IMR-90 (cell line): ENCODE results near the gene BHLHE23. TPM values are rescaled to one million over a fixed set of nuclear protein-coding genes. Genes with fewer than 3 reads are reported as not detected.

Experiments used
- ATAC-seq: fragments of 200-7000 bp; cut with Tn5 transposase; 2 replicates; pipeline ENCODE4 v1.9.1; 2020; ENCODE audit warnings: low read depth, mild to moderate bottlenecking, moderate library complexity
- BruUV-seq: library from RNA; stranded (reverse); fragments of 400-500 nt; replicated peaks from 2 replicates; lab custom pipeline; 2021; lab: Mats Ljungman, UMichigan
- CTCF ChIA-PET: fragments of 300-600 bp; formaldehyde crosslinking; extraction: SDS; loops from one replicate; lab custom pipeline; 2021; ENCODE audit warnings: antibody characterized with exemption; lab: Yijun Ruan, JAX
- POLR2A ChIA-PET: fragments of 300-600 bp; sonication (Branson Sonifier 250); formaldehyde crosslinking; loops from one replicate; lab custom pipeline; 2022; ENCODE audit warnings: antibody characterized with exemption; ENCODE audit not compliant: unreplicated experiment; lab: Charles Lee
- DNase-seq: peaks from one replicate; pipeline ENCODE4 v3.0.0; 2013
- H2AFZ ChIP-seq: replicated peaks from 2 replicates; pipeline ENCODE3; 2013; ENCODE audit warnings: low read length, mild to moderate bottlenecking; ENCODE audit not compliant: poor library complexity
- H2AK5ac ChIP-seq: 2 replicates; pipeline ENCODE4 v1.6.1; 2013; ENCODE audit warnings: low read depth, low read length, inconsistent platforms
- H2AK9ac ChIP-seq: replicated peaks from 2 replicates; pipeline ENCODE3; 2013; ENCODE audit warnings: mild to moderate bottlenecking, low read depth, low read length, moderate library complexity; ENCODE audit not compliant: poor library complexity
- H2BK120ac ChIP-seq: 2 replicates; pipeline ENCODE4 v1.6.1; 2013; ENCODE audit warnings: low read depth, low read length, inconsistent platforms
- H2BK15ac ChIP-seq: 3 replicates; pipeline ENCODE4 v1.6.1; 2013; ENCODE audit warnings: low read depth, low read length, inconsistent platforms
- H2BK20ac ChIP-seq: 2 replicates; pipeline ENCODE4 v1.6.1; 2013; ENCODE audit warnings: low read depth, mild to moderate bottlenecking, inconsistent platforms, low read length, moderate library complexity
- H2BK5ac ChIP-seq: 2 replicates; pipeline ENCODE4 v1.6.1; 2013; ENCODE audit warnings: mild to moderate bottlenecking, low read depth, low read length, inconsistent platforms; ENCODE audit not compliant: poor library complexity, severe bottlenecking
- H3K14ac ChIP-seq: replicated peaks from 2 replicates; pipeline ENCODE4 v1.6.1; 2013; ENCODE audit warnings: low read depth, low read length, inconsistent platforms
- H3K18ac ChIP-seq: 2 replicates; pipeline ENCODE4 v1.6.1; 2013; ENCODE audit warnings: low read depth, low read length, control low read depth
- H3K23ac ChIP-seq: 2 replicates; pipeline ENCODE4 v1.6.1; 2013; ENCODE audit warnings: low read depth, low read length, inconsistent platforms
- H3K27ac ChIP-seq: 2 replicates; pipeline ENCODE4 v1.5.1; 2013; ENCODE audit warnings: mild to moderate bottlenecking, control low read depth, low read length; ENCODE audit not compliant: insufficient read depth
- H3K27me3 ChIP-seq: 2 replicates; pipeline ENCODE4 v1.6.1; 2013; ENCODE audit warnings: low read length; ENCODE audit not compliant: control insufficient read depth, insufficient read depth
- H3K36me3 ChIP-seq: 2 replicates; pipeline ENCODE4 v1.6.1; 2013; ENCODE audit warnings: low read length, mixed read lengths; ENCODE audit not compliant: control insufficient read depth, insufficient read depth
- H3K4ac ChIP-seq: 2 replicates; pipeline ENCODE4 v1.6.1; 2013; ENCODE audit warnings: low read depth, low read length, inconsistent platforms
- H3K4me1 ChIP-seq: 2 replicates; pipeline ENCODE4 v1.6.1; 2013; ENCODE audit warnings: low read length, mixed read lengths; ENCODE audit not compliant: control insufficient read depth, insufficient read depth
- H3K4me2 ChIP-seq: 2 replicates; pipeline ENCODE4 v1.6.1; 2013; ENCODE audit warnings: low read depth, mild to moderate bottlenecking, control low read depth, low read length, moderate library complexity
- H3K4me3 ChIP-seq: 2 replicates; pipeline ENCODE4 v1.5.1; 2013; ENCODE audit warnings: low read depth, mild to moderate bottlenecking, control low read depth, low read length, moderate library complexity; ENCODE audit not compliant: insufficient read depth
- H3K56ac ChIP-seq: 2 replicates; pipeline ENCODE4 v1.6.1; 2013; ENCODE audit warnings: low read length, inconsistent platforms; ENCODE audit not compliant: insufficient read depth; ENCODE audit errors: extremely low read depth
- H3K79me1 ChIP-seq, 2 experiments: 2 replicates each; pipeline ENCODE4 v1.6.1; 2013; ENCODE audit warnings: low read length in 2 of 2, inconsistent platforms in 1 of 2, low read depth in 1 of 2
- H3K9ac ChIP-seq: 2 replicates; pipeline ENCODE4 v1.6.1; 2013; ENCODE audit warnings: low read depth, low read length, control low read depth
- H3K9me1 ChIP-seq: 2 replicates; pipeline ENCODE4 v1.6.1; 2013; ENCODE audit warnings: low read length, inconsistent platforms; ENCODE audit not compliant: insufficient read depth
- H3K9me3 ChIP-seq: 2 replicates; pipeline ENCODE4 v1.6.1; 2013; ENCODE audit warnings: low read length; ENCODE audit not compliant: control insufficient read depth, insufficient read depth
- H4K20me1 ChIP-seq: 2 replicates; pipeline ENCODE4 v1.6.1; 2013; ENCODE audit warnings: low read length, inconsistent platforms; ENCODE audit not compliant: insufficient read depth
- H4K5ac ChIP-seq: 2 replicates; pipeline ENCODE4 v1.6.1; 2013; ENCODE audit warnings: mild to moderate bottlenecking, low read depth, low read length, control low read depth
- H4K8ac ChIP-seq, 2 experiments: 2 replicates each; pipeline ENCODE4 v1.6.1; 2013; ENCODE audit warnings: low read depth in 2 of 2, low read length in 2 of 2, control low read depth in 1 of 2, inconsistent platforms in 1 of 2
- H4K91ac ChIP-seq: 2 replicates; pipeline ENCODE4 v1.6.1; 2013; ENCODE audit warnings: low read depth, low read length, inconsistent platforms; ENCODE audit not compliant: insufficient read depth
- FOS ChIP-seq: fragments of 150-350 bp; IDR thresholded peaks from 2 replicates; pipeline ENCODE4 v1.6.1; 2016; ENCODE audit warnings: low read depth, low read length
- MAFK ChIP-seq: IDR thresholded peaks from 2 replicates; pipeline ENCODE4 v1.6.1; 2012; ENCODE audit warnings: low read depth, low read length, improper control_type of control experiment
- NFE2L2 ChIP-seq: fragments of 150-350 bp; IDR thresholded peaks from 2 replicates; pipeline ENCODE4 v1.6.1; 2016; ENCODE audit warnings: low read depth, mild to moderate bottlenecking, low read length
- POLR2A ChIP-seq: IDR thresholded peaks from 2 replicates; pipeline ENCODE4 v1.6.1; 2012; ENCODE audit warnings: mild to moderate bottlenecking, low read depth, low read length
- RFX5 ChIP-seq: IDR thresholded peaks from 2 replicates; pipeline ENCODE4 v1.8.0; 2012; ENCODE audit warnings: low read depth, mild to moderate bottlenecking, low read length, moderate library complexity
- SMC3 ChIP-seq: fragments of 150-350 bp; IDR thresholded peaks from 2 replicates; pipeline ENCODE4 v1.6.1; 2016; ENCODE audit warnings: low read depth, mild to moderate bottlenecking, antibody characterized with exemption, low read length, moderate library complexity
- USF2 ChIP-seq: fragments of 150-350 bp; IDR thresholded peaks from 2 replicates; pipeline ENCODE4 v1.6.1; 2017; ENCODE audit warnings: mild to moderate bottlenecking, antibody characterized with exemption, low read length, low read depth
- WGBS, 2 experiments: methylation state at CpG; one replicate each; pipeline versions ENCODE4 v1.1.5 to v1.1.7; 2013; ENCODE audit warnings: missing lambda C conversion rate in 2 of 2; ENCODE audit not compliant: insufficient read length in 1 of 2; ENCODE audit errors: extremely low coverage in 2 of 2; 5-methylcytosine and 5-hydroxymethylcytosine counted together
- dilution Hi-C: fragments of 300-500 bp; cut with HindIII; formaldehyde crosslinking; loops from one replicate; pipeline ENCODE4 v1.14.3; 2018; ENCODE audit warnings: low sequenced_read_pairs; ENCODE audit not compliant: unreplicated experiment
- in situ Hi-C: fragments of 300-500 bp; cut with MboI; formaldehyde crosslinking; loops from 3 replicates; pipeline ENCODE4 v1.14.3; 2019; ENCODE audit warnings: low sequenced_read_pairs, inconsistent platforms, mixed read lengths
- intact Hi-C: fragments of 100-400 bp; cut with micrococcal nuclease; formaldehyde crosslinking; loops from 2 replicates; pipeline ENCODE4 v1.10.0; 2022
- polyA plus RNA-seq, 3 experiments: library from polyadenylated mRNA; depleted of rRNA; stranded (reverse); fragments of >200 nt; gene quantifications; 2 replicates each; pipeline ENCODE4 v1.2.3, GENCODE V29; 2012; ENCODE audit warnings: low replicate concordance in 1 of 3
- total RNA-seq: library from RNA; depleted of rRNA; stranded (reverse); fragments of >200 nt; gene quantifications from 2 replicates; pipeline ENCODE4 v1.2.3, GENCODE V29; 2012

The BHLHE23 gene
- total and polyA plus RNA-seq, 2 of the 4 experiments (the other 2 are of a cell fraction), result not detected

GRCh38 chr20:62972845-62973745, 33.7 kb downstream of the BHLHE23 start:
- H3K4me2 ChIP-seq, result peak overlapping the region; percentile 78; the same call in 1 of the 2 replicates

More at GRCh38 chr20:62972845-62973745, 33.7 kb downstream of the BHLHE23 start:
- H2BK120ac ChIP-seq, result no peak overlapping the region
- no peak overlapping the region for H3K9ac ChIP-seq
- no peak for DNase-seq
- H3K27me3 ChIP-seq, result peaks cover 69% of the 10 kb centered on the region
- H2BK15ac ChIP-seq, result no peak overlapping the region
- dilution Hi-C loops (no loop called here), in situ Hi-C loops (no loop called here), intact Hi-C loops (loop anchor here (1.0 kb wide), 2 partner anchors 36 to 73 kb away; no protein-coding TSS in a partner anchor)
- H3K27ac ChIP-seq, result no peak overlapping the region
- H2BK20ac ChIP-seq, result no peak overlapping the region
- no peaks in the 10 kb centered on the region for H3K4me1 ChIP-seq
- no peak overlapping the region for H3K56ac ChIP-seq
- no peak overlapping the region for H4K8ac ChIP-seq
- H2BK5ac ChIP-seq, result no peak overlapping the region
- ChIA-PET POLR2A (no interaction called here), CTCF (interaction anchor here (0.6 to 1.4 kb wide), 7 partner anchors 8 to 36 kb away, joined by 3 to 12 read pairs (median 3); no protein-coding TSS in a partner anchor)
- no peaks in the 10 kb centered on the region for H3K79me1 ChIP-seq
- no peaks in the 10 kb centered on the region for H3K36me3 ChIP-seq
- TF ChIP-seq NFE2L2 (no peak), RFX5 (no peak), USF2 (no peak), FOS (no peak), SMC3 (no peak), MAFK (no peak), POLR2A (no peak)
- no peaks in the 10 kb centered on the region for H3K9me1 ChIP-seq
- H3K14ac ChIP-seq, result no peak overlapping the region
- no peaks in the 10 kb centered on the region for H4K20me1 ChIP-seq
- no peak for ATAC-seq
- H3K18ac ChIP-seq, result no peak overlapping the region
- H3K4me3 ChIP-seq, result no peak overlapping the region
- no peak overlapping the region for H3K23ac ChIP-seq
- WGBS, 2 experiments, result 16% methylated on average over 20 of the region's 48 CpGs; no CpG with 5 or more reads in 1 of the 2 experiments
- no peak overlapping the region for H4K91ac ChIP-seq
- H4K5ac ChIP-seq, result no peak overlapping the region
- no peak overlapping the region for H2AK5ac ChIP-seq
- no peak overlapping the region for H3K4ac ChIP-seq
- H3K9me3 ChIP-seq, result no peaks in the 10 kb centered on the region
- peak overlapping the region; percentile 85 for H2AFZ ChIP-seq
- H2AK9ac ChIP-seq, result no peak overlapping the region
- no TSS peak for BruUV-seq
